Epidermal melanocyte (primary cell): ENCODE results near the gene FBXO11.
"Not testable (repeated sequence)": the region's sequence is repeated elsewhere in the genome, so short reads cannot be mapped to it uniquely, and the experiment has no call there.

Source experiments
- DNase-seq: peaks from one replicate; pipeline ENCODE4 v3.0.0; 2011; ENCODE audit warnings: low spot score; ENCODE audit not compliant: insufficient read length

Gene FBXO11

DNA sequence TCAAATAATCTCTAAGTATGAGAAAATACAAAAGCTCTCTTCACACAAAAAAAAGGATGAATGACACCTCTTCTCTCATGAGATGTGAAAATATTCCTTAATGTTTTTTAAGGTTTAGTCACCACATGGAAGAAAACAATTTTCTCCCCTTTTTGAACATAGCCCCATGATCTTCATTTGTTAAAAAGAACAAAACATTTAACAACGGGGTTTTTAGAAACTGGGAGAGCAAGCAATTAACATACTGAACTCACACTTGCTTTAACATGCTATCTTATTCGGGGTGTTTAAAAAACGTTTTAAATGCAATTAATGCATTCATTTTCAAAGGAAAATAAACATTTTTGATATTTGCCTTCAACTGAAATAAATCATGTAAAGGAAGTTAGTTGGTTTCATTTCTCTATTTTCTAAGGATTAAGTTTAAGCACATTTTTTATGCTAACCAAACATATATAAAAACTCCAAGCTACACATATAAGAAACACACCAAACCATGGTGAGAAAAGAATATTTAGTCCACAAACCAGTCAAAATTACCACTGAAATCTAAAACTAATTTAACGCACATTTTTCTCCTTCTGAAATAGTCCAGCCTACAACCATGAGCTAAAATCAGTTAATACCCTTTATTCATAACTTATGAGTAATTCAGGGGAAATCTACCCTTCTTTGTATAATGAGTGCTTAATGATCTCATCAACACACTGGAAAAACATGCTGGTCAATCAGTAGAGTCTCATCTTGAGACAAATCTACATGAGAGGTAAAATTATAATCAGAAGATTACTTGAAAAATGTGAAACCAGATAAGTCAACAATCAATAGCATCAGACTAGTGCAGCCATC lies 8.2 kb downstream of the FBXO11 start:
- no peak for DNase-seq

DNA sequence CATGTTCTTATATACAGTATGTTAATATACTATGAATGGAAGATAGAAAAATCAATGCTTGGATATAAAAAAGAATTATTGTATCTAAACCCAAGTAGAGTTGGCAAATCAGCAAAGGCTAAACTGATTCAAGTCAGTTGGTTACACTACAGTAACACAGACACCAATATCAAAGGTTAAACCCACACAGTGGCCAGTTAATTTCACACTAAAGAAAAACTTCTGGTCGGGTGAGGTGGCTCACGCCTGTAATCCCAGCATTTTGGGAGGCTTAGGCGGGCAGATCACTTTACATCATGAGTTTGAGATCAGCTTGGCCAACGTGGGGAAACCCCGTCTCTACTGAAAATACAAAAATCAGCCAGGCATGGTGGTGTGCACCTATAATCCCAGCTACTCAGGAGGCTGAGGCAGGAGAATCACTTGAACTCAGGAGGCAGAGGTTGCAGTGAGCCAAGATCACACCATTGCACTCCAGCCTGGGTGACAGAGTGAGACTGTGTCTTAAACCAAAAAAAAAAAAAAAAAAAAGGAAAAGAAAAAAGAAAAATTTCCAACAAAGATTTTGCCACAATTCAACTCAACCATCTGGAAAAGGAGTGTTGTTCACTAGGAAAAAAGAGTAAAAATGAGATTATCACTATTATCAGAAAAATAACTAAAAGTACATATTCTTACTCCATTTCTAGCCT lies 9.0 kb downstream of the FBXO11 start:
- not testable (repeated sequence) for DNase-seq

DNA sequence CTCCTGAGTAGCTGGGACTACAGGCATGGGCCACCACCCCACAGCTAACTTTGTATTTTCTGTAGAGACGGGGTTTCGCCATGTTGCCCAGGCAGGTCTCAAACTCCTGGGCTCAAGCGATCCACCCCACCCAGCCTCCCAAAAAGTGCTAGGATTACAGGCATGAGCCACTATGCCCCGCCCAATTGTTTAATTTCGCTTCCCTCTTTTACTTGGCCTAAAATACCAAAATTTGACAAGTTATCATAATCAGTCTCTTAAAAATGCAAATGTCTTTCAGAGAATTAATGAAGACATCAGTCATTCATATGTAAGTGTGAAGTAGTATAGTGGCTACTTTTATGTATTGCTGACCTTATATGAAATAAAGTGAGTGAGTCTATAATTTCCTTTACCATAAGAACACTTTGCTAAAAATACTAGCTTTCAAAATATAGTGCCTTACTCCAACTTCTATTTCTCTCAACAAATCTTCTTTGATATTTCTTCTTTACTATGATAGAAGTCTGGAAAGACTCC lies 9.8 kb downstream of the FBXO11 start:
- no peak for DNase-seq

DNA sequence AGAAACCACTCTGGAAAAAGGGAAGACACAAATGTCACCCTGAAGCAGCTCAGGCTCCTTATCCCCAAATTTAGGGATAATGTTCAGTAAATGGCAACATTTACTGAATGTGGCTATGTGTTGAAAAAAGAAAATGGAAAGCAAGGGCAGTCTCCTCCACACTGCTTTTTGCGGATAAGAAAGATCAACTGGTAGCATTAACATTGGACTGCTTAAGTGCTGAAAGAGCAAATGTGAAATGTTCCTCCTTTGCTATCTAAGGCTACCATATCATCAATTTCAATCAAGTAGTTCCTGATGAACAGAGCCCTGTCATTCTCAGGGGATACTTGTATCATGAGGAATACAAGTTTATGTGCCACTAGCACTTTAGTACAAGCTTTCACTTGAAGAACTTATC lies 12.5 kb downstream of the FBXO11 start:
- DNase-seq: no peak

DNA sequence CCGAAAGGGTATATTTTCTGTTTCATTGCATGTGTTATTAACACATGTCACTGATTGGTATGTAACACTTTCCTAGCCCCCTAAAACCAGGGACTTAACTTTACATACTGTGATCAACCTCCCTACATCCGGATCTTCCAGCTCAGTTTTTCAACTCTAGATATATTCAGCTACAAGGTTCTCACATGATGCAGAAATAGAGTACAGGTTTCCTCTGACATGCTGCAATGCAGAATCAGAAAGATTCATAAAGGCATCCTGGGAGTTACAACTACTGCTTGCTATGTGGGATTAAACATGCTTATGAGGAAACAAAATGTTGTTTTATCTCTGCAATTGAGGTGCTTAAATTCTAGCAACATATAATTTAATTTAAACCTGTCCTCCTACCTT lies 14.0 kb downstream of the FBXO11 start:
- DNase-seq: no peak

DNA sequence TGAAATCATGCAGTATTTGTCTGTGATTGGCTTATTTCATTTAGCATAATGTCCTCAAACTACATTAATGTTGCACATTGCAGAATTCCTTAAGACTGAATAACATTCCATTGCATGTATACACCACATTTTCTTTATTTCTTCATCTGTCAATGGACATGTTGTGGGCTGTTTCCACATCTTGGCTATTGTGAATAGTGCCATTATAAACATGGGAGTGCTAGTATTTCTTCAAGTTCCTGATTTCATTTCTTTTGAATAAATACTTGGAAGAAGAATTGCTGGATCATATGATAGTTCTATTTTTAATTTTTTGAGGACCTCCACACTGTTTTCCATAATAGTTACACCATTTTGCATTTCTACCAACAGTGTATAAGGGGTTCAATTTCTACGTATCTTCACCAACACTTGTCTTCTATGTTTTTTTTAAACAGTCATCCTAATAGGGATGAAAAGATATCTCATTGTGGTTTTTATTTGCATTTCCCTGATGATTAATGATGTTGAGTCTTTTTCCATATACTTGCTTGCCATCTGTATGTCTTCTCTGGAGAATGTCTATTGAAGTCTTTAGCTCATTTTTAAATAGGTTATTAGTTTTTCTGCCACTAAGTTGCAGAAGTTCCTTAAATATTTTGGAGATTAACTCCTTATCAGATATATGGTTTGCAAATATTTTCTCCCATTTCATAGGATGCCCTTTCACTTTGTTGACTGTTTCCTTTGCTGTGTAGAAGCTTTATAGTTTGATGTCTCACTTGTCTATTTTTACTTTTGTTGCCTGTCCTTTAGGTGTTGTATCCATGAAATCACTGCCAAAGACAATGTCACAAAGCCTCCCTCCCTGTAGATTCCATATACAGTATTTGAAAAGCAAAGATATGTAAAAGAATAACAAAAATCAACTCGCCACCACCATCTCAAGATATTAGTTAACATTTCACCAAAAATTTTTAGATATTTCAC lies 14.6 kb downstream of the FBXO11 start:
- no peak for DNase-seq

DNA sequence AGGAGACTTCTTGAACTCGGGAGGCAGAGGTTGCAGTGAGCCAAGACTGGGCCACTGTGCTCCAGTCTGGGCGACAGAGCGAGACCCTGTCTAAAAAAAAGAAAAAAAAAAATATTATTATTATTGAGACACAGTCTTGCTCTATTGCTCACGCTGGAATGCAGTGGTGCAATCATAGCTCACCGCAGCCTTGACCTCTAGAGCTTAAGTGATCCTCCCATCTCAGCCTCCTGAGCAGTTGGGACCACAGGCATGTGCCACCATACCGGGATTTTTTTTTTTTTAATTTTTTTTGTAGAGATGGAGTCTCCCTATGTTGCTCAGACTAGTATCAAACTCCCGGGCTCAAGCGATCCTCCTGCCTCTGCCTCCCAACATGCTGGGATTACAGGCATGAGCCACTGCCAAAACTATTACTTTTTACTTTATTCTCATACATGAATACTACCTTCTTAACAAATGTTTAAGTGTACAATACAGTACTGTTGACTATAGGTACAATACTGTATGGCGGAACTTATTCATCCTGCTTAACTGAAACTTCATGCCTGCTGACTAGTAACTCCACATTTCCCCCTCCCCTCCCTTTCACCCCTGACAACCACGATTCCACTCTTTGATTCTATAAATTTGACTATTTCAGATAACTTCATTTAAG lies 15.5 kb downstream of the FBXO11 start:
- no peak for DNase-seq

DNA sequence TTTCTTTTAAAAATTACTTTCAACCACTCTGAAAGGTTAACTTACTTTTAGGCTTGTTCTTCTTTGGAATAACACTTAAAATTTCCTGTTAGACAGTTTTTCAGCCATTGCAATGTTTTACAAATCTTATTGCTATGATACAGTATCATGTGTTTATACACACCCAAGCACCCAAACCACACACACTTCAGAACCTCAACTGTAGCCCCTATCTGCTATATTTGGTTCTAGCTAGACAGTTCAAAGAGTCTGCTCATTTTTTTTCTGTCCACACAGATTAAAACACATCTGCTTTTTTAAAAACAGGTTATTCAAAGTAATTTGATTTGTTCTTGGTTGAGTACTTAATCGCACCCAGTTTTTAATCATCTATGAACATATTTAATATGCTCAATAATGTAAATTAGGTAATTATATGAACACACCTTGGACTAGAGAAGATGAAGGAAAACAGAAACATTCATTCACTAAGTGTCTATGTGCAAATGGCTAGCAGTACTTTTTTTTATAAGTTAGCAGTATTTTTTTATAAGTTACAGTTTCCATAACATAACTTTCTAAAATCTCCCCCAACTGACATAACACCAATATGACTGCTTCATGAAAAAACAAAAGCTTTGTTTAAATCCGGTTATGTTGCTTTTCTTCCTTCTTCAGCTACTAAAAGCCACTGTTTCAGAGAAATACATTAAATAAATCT lies 17.6 kb downstream of the FBXO11 start:
- no peak for DNase-seq

DNA sequence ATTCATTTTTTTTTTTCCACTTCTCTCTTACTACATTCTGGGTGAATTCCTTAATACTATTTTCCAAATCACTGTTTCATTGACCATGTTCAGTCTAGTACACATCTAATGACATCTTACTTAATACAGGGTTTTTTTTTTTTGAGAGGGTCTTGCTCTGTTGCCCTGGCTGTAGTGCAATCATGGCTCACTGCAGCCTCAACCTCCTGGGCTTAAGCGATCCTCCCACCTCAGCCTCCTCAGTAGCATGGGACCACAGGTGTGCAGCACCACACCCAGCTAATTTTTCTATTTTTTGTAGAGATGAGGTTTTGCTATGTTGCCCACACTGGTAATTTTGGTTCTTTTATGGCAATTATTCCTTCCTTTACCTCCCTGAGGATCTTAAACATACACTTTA lies 29.4 kb downstream of the FBXO11 start:
- DNase-seq: no peak

DNA sequence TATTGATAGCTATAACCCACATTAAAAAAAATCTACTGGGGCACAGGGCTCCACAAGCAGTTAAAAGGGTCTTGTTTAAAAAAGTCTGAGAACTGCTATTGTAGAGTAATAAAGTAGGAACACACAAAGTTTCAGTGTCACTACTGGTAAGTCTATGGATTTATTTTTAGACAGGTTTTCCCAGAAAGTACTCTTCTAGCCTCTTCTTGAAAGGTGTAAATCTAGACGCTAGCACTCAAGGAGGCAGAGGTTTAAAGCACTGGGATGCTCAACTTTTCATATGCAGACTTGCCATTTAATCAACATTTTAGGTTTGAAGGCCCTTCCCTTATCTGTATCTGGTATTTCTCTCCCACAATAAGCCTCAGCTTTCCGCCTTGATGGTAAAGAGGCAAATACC lies 33.4 kb downstream of the FBXO11 start:
- DNase-seq: no peak

DNA sequence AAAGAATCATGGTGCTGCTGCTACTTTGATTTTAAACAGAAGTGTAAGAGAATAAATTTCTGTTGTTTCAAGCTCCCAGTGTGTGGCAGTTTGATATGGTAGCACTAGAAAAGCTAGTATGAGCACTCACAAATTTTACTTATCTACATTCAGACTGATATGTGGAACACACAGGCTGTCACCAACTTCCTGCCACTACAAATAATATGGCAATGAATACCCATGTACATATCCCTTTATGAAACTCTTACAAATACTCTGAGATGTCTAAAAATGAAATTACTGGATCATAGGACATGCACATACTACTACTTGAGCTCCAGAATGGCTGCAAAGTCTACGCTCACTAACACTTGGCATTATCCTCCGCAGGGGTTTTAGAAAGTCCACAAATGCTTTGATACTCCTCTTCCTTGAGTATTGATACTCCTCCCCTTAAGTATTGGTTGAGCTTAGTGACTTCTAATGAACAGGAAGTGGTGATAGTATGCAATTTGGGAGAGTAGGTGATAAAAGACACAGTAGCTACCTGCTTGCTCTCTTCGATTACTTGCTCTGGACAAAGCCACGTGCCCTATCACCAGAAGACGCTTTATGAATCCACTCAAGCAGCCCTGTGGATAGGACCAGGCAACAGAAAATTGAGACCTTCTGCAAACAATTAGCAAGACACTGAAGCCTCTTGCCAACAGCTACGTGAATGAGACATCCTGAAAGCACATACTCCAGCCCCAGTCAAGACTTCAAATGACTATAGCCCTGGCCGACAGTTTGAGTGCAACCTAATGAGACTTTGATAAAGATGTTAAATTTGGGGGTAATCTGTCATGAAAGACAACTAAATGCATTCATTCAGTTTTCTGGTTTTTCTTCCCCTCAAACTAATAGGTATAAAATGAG lies 35.4 kb downstream of the FBXO11 start:
- DNase-seq: no peak

DNA sequence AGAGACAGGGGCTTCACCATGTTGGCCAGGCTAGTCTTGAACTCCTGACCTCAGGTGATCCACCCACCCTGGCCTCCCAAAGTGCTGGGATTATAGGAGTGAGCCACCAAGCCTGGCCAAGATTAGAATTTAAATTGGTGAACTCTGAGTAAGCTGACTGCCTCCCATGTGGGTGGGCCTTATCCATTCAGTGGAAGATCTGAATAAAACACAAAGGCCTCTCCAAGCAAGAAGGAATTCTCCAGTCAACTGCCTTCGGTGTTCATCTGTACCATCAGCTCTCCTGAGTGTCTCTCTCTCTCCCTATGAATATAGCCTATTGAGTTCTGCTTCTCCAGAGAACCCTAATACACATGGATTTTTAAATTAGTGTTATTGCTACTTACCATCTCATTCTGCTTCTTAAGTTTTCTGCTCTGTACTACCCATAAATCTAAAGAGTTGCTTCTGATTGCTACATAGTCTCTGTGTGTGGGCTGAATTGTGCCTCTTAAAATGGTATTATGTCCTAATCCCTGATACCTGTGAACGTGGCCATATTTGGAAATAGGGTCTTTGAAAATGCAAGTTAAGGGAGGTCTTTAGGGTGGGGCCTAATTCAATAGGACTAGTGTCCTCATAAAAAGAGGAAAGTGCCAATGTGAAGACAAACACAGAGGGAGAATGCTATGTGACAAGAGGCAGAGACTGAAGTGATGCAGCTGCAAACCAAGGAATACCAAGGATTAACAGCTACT lies 36.3 kb downstream of the FBXO11 start:
- no peak for DNase-seq

DNA sequence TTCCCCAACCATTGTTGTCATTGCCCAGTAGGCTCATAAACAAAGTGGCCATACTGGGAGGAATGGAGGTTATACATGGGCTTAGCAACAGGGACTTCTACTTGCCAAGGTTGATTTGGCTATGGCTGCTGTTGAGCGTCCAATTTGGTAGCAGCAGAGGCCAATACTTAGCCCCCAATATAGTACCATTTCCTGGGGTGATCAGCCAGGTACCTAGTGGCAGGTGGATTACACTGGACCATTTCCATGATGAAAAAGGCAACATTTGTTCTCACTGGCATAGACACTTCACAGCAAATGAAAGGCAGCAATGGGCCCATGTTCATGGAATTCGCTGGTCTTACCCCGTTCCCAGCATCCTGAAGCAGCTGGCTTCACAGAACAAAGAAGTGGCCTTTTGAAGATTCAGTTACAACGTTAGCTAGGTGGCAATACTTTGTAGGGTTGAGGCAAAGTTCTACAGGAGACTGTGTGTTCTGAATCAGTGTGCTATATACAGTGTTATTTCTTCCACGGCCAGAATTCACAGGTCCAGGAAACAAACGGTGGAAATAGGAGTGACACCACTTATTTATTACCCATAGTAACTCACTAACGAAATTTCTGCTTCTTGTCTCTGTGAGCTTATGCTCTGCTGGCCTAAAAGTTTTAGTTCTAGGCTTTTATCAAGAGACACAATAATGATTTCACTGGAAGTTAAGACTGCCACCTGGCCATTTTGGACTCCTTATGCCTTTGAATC lies 37.5 kb downstream of the FBXO11 start:
- no peak for DNase-seq

DNA sequence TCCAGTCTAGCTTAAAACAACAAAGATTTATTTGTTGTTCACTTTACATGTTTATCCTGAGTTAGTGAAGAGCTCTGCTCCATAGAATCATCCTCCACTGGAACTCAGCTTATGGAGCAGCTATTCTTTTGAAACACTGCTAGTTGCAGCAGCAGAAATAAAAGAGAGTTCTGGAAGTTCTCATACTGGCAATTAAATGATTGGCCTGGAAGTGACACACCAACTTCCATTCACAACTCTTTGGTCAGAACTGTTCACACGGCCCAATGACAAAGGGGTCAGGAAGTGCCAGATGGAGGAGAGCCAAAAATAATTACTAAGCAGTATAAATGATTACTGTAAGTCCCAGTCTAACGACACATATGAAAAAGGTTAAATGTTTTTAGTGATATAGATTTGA lies 39.1 kb downstream of the FBXO11 start:
- no peak for DNase-seq

DNA sequence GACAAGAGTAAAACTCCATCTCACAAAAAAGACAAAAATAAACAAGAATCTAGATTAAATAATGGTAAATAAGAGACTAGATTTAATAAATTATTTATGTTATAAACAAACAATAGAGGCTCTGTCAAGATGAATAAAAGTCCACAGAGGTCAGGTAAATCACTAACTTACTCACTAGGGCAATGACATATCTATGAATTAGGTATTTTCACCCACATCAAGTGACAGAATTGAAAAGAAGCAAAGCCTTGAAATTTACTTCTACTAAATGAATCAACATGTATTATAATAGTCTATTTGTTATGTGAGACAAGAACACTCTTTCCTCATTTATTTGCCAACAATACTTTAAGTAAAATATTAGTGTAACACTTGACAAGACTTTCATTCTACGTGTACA lies 41.7 kb downstream of the FBXO11 start:
- DNase-seq: no peak

DNA sequence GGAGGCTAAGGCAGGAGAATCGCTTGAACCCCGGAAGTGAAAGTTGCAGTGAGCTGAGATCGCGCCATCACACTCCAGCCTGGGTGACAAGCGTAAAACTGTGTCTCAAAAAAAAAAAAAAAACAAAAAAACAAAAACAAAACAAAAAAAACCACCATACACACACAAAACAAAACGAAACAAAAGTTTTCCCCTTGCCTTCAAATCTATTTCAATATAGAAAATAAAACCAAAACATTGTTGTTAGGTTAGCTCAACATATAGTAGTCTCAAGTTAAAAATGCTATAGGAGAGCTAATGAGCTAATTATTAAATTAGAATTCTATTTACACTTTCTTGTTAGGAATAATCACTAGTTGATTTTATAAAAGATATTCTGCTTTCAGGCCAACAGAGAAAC lies 43.3 kb downstream of the FBXO11 start:
- DNase-seq: no peak

DNA sequence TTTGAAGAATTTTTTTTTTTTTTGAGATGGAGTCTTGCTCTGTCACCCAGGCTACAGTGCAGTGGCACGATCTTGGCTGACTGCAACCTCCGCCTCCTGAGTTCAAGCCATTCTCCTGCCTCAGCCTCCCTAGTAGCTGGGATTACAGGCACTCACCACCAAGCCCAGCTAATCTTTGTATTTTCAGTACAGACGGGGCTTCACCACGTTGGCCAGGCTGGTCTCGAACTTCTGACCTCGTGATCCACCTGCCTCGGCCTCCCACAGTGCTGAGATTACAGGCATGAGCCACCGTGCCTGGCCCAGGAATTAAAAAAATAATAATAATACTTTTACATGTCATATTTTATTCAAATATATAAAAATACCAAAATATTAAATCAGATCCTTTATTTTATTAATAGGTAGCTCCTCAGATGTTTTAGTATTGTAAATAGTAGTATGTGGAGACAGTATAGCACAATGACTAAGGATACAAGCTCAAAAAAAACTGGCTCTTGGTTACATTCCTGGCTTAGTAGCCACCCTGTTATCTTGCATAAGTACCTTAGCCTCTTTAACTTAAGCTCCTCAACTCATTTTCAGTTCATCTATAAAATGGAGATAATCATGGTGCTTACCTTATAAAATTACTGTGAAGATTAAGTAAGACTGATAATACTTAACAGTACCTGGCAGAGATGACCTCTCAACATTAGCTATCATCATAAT lies 53.1 kb downstream of the FBXO11 start:
- not testable (repeated sequence) for DNase-seq
